DMS114 treated with DMSO at 0.1 percent for 48 hours (cell line): ENCODE measurements around the gene POLA1.
"Not testable (repeated sequence)": the region's sequence is repeated elsewhere in the genome, so short reads cannot be mapped to it uniquely, and the experiment has no call there.

Experiments used
- DNase-seq: peaks from one replicate; lab custom pipeline; 2025; ENCODE audit not compliant: unreplicated experiment; lab: John Stamatoyannopoulos, UW

POLA1 gene

GRCh38 chrX:24863779-24864178 lies 170.1 kb downstream of the POLA1 start:
- not testable (repeated sequence) for DNase-seq

DNA sequence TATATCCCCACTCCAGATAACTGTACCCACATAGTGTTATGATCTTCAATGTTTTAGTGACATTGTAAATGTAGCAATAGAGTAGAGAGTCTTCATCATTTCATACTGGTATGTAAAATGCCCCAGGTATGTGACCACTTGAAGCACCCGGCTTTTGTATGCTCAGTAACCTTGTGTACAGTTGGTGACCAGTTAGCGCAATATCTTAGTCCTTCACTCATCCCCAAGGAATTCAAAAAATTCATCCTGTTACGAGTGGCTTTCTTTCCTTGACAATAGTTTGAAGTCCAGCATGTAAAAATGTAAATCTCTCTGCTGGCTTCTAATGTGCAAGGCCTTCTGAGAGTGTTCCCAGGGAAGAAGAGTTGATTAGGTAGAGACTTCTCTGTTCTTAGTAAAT lies 176.4 kb downstream of the POLA1 start:
- DNase-seq: no peak

DNA sequence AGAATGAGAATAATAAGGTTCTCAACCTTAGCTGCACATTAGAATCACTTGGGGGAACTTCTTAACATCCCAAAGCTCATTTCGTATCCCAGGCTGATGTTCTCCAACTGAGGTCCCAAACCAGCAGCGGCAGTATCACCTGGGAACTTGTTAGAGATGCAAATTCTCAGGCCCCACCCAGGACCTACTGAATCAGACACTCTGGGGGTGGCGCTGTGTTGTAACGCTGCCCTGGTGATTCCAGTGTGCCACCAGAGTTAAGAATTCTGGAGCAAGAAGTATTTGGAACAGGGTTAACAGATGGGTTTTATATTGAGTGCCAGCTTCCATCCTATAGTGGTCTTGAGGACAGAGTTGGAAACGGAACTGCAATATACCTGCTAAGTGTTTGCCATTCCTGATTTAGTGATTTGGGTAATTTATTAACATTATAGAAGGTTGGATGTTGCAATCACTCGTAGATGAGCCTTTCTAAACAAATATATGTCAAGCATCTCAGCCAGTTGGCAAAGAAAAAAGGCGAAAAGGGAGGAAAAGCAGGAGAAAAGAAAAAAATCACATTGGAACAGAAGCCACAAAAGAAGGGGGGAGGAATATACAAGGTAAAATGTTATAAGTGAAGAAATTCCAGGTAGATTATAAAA lies 181.0 kb downstream of the POLA1 start:
- DNase-seq: no peak

DNA sequence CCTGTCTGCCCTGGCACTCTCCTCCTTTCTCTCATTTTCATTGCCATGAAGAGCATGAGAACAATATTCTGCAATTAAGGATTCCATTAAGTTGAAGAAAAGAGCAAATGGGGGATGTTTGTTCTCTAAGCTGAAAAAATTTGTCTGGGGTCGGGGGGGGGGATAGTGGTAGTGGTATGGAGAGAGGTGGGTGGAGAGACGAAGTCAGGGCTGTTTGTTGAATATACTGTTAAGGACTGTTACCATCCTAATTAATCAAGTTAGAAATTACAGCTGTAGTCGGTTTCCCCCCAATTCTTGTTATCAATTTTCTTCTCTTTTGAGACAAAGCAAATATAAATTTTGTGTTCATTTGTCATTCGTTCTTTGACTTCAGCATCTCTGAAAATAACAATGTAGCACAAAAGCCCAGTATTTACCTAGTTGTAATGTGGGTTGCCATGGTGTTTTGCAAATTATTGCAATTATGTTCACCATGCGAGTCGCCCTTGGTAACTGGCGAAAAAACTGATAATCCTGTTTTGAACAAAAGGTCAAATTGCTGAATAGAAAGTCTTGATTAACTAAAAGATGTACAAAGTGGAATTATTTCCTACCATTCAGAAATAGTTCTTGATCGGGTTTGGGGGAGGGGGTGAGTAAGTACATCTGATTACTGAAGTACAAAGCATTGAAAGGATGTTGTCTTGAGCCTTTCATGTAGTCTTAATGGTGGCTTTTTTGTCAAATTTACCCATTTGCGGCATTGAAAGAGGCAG lies 183.0 kb downstream of the POLA1 start:
- DNase-seq: no peak

DNA sequence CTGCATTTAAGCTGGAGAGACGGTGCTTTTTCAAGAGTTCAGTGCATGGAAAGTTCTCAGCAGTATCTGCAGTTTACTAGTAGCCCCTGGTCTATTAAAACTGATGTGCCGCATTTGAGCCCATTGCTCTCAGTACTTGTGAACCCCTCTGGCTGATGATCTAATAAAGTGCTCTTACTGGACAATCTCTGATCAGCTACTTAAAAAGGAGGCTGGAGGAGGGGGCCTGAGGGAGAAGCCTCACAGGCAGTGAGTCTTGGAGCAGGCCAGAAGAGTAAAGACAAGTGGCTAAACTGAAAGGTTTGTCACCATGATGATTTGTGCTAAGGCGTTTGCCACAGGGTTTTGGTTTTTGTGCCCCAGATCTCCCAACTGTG lies 183.6 kb downstream of the POLA1 start:
- DNase-seq: no peak

- no peak for DNase-seq
Observed at GRCh38 chrX:24877854-24878650, 184.3 kb downstream of the POLA1 start.

GRCh38 chrX:24879679-24880078 lies 186.0 kb downstream of the POLA1 start:
- no peak for DNase-seq

DNA sequence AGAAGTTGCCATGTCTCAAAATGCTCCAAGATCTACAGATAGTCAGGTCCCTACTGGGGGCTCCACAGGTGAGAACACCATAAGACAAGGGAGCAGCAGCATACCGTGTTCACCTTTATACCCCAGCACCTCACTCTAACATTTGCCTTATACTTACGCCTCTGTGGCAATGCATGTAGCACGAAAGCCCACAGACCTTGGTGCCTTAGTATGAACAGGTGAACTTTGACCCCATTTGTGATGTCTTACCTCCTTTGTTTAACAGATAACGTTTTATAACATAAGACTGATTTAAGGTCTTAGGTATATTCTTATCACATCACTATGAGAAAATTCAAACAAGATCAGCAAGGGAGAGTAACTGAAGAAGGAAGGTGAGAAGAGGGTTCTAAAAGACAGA lies 193.2 kb downstream of the POLA1 start:
- DNase-seq: no peak

GRCh38 chrX:24890677-24891076 lies 197.0 kb downstream of the POLA1 start:
- no peak for DNase-seq

- DNase-seq: no peak
Observed at GRCh38 chrX:24899391-24899790, 205.7 kb downstream of the POLA1 start.

- no peak for DNase-seq
Observed at GRCh38 chrX:24900234-24900633, 206.5 kb downstream of the POLA1 start.

GRCh38 chrX:24902806-24903205 lies 209.1 kb downstream of the POLA1 start:
- no peak for DNase-seq

GRCh38 chrX:24918715-24919114 lies 225.0 kb downstream of the POLA1 start:
- DNase-seq: no peak

- DNase-seq: no peak
Observed at GRCh38 chrX:24920769-24921168, 227.1 kb downstream of the POLA1 start.

GRCh38 chrX:24925430-24925829 lies 231.7 kb downstream of the POLA1 start:
- no peak for DNase-seq

DNA sequence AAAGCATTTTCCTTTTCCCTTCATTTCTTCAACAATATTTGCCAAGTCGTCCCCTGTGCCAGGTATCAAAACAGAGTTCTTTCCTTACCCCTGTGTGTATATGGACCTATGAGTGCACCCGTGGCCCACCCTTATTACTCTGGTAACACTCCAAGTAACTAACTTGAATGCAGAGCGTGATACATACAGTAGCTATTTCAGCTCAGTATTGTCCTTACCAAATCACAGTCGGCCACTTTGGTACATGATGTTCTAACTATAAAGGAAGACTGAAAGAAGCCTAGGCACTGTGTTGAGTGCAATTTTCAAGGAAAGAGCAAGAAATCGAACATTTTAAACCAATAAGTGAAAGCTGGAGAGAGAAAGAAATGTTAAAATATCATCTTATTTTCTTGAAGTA lies 233.7 kb downstream of the POLA1 start:
- no peak for DNase-seq

DNA sequence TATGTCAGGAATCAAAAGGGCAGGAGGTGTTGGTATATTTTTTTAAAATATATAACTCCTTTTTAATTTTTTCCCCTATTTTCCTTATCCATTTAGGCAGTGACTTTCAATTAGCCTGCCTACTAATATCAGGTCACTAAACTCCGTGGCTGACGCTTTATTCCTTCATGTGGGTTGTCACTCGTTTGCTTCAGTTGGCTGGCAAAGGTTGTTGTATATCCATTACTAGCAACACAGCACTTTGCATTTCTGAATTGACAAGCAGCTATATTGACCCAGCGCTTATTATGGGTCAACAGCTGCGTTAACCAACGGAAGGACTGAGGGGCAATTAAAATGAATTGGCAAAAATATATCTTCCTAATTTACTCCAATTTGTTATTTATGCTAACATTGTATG lies 234.4 kb downstream of the POLA1 start:
- DNase-seq: no peak

DNA sequence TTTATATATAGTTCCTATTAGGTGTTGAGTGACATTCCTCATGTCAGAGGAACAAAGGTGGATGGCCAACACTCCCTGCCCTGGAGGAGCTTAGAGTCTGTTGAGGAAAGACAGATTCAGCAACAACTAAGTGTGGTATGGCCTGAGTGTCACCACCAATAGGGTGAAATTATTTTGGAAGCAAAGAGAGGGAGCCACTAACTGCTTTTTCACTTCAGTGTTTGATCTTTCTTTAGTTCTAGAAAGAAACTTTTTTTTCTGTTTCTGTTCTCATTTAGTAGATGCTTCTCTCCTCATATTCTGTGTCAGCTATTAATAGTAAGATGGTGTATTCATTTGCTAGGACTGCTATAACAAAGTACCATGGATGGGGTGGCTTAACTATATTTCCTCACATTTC lies 240.6 kb downstream of the POLA1 start:
- no peak for DNase-seq

DNA sequence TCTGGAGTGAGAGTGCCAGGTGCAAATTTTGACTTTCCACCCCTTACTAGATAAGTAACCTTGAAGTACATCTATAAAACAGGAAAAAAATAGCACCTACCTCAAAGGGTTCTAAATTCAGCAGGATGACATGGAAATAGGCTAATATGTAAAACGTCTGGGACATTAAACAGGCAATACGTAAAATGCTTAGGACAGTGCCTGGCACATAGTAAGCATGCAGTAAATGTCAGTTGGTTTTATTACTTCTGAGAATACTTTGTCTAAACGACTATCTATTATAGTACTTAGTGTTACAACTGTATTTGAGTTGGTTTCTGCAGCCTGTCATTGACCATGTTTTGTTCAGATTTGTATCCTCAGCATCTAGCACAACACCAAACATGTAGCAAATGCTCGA lies 251.3 kb downstream of the POLA1 start:
- DNase-seq: no peak

DNA sequence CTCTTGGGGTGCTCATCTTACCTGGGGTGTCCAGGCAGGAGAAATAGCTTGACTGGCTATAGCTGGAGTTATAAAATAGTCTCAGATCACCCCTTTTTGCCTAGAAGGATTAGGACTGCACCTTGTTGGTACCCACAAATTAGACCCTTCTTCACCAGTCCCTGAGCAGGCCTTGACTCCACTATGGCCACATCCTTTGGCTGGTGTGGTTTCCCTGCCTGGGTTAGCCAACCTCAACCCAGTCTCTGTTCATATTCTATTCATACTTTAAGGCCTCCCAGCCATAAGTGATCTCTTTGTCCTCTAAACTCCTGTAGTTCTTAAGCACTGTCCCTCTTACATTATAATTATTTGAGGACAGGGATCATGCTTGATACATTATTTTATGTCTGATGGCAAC lies 252.7 kb downstream of the POLA1 start:
- DNase-seq: no peak

- no peak for DNase-seq
Observed at GRCh38 chrX:24954732-24955131, 261.0 kb downstream of the POLA1 start.

DNA sequence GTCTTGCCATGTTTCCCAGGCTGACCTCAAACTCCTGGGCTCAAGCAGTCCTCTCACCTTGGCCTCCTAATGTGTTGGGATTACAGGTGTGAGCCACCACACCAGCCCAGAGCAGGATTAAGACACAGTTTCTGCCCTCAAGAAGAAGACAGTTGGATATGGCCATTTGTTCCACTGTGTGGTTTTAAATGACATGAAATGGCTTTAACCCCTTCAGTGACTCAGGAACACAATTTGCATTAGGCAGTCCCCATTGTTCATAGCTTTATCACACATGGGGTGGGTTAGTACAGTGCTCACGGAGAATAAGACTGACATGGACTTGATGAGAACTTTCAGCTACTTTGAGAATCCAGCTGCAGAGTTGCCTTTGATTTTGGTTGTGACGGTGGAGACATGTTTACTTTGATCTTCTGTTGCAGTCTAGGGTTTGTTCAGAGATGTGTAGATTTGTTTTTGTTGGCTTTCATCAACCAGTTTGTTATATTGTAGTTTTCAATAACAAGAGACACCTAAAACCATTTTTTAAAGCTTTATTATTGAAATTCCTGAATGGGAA lies 261.7 kb downstream of the POLA1 start:
- DNase-seq: no peak
